Memory B cell (primary cell): Measurements from ENCODE around the gene FKBP1A.

Experiments
- ATAC-seq: fragments of 150-1000 bp; cut with Tn5 transposase; 2 replicates; pipeline ENCODE4 v1.10.0; 2021; ENCODE audit warnings: low read depth, mild to moderate bottlenecking, moderate library complexity
- DNase-seq, 2 donors: peaks; one replicate each; pipeline ENCODE4 v3.0.0; 2022; ENCODE audit warnings: low spot score in 2 of 2
- H3K27ac Mint-ChIP-seq: one replicate; pipeline ENCODE4 v1.8.0; 2022; ENCODE audit warnings: mild to moderate bottlenecking, moderate library complexity, mixed read lengths
- H3K27me3 Mint-ChIP-seq: one replicate; pipeline ENCODE4 v1.8.0; 2022; ENCODE audit warnings: mixed read lengths
- H3K36me3 Mint-ChIP-seq: one replicate; pipeline ENCODE4 v1.8.0; 2022; ENCODE audit warnings: mild to moderate bottlenecking, mixed read lengths
- H3K4me1 Mint-ChIP-seq: one replicate; pipeline ENCODE4 v1.8.0; 2022; ENCODE audit warnings: mixed read lengths
- H3K4me3 Mint-ChIP-seq: one replicate; pipeline ENCODE4 v1.8.0; 2022; ENCODE audit warnings: mild to moderate bottlenecking, moderate library complexity, mixed read lengths
- H3K9me3 Mint-ChIP-seq: one replicate; pipeline ENCODE4 v1.8.0; 2022; ENCODE audit warnings: mixed read lengths

The FKBP1A gene

DNA sequence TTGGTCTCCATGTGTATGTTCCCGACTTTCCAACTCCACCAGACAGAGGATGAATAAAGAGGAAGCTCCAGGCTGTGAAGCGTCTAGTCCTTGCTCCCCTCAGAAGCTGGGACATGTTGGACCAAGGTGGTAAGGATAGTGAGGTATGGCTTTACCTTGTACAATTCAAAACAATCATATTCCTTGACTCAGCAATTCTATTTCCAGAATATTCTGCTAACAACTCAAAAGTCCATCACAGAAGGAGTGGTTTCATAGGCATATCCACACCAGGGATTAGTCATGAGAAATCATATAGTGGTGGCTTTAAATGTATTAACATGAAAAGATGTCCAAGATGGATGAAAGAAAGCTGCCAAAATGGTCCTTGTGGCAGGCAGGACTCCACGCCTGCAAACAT, 19.8 kb downstream of the FKBP1A start:
- no peaks in the 10 kb centered on the region for H3K9me3 Mint-ChIP-seq
- peak overlapping the region; percentile 53 for H3K27ac Mint-ChIP-seq
- no peak for DNase-seq
- no peak overlapping the region for H3K4me3 Mint-ChIP-seq
- ATAC-seq: no peak
- no peaks in the 10 kb centered on the region for H3K27me3 Mint-ChIP-seq
- H3K4me1 Mint-ChIP-seq: peaks cover 23% of the 10 kb centered on the region
- H3K36me3 Mint-ChIP-seq: peaks cover 20% of the 10 kb centered on the region

DNA sequence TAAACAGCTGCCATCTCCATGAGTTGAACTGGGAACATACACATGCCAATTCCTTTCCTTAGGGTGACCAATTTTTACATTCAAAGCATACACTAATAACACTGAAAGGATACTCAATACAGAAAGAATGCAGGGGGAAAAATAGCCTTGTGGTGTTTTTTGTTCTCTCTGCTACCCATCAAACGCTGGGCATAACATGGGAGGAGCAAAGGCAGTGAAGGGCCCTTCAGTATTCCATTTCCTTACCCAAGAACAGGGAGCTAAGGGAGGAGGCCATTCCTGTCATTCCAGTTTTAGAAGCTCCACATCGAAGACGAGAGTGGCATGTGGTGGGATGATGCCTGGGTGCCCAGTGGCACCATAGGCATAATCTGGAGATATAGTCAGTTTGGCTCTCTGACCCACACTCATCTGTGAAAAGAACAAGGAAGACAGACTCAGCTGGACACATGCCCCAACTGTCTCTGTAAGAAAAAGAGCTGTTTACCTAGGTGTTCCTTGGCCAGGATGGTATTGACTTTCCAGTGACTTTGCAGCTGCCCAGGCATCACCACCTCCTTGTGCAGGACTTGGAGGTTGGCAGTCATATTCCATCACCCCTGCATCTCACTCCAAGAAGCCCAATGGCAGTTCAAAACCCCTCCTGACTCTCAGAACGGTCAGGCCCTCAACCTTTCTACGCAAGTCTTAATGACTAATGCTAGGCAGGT, 20.9 kb downstream of the FKBP1A start:
- H3K4me3 Mint-ChIP-seq: no peak overlapping the region
- H3K9me3 Mint-ChIP-seq: no peaks in the 10 kb centered on the region
- peaks cover 12% of the 10 kb centered on the region for H3K4me1 Mint-ChIP-seq
- DNase-seq (no peak), ATAC-seq (no peak)
- peaks cover 28% of the 10 kb centered on the region for H3K36me3 Mint-ChIP-seq
- no peaks in the 10 kb centered on the region for H3K27me3 Mint-ChIP-seq
- H3K27ac Mint-ChIP-seq: peak overlapping the region; percentile 24

DNA sequence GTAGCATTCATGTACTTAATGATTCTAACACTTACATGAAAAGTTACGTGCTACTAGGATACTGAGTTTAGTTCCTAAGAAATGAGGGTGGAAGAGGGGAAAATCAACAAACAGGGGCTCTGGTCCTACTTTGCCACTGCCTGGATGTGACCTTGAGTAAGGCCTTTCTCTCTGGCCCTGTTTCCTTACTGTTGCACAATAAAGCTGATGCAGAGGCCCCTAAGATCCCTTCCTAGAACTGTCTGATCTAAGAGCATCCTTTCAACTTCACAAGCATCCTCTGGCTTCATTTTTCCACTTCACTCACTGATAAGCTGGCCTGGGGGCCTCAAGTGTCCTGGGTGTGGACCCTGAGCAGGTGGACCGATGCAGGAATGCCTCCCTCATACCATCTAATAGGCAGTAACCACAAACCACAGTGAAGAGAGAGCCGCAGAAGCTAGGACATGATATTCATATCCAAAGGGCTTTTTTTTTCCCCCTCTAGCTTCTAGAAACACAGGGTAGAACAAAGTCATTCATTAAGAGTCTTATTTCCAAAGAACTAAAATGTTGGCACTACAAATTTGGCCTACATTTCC, 21.6 kb downstream of the FKBP1A start:
- H3K27ac Mint-ChIP-seq: peak overlapping the region; percentile 24

DNA sequence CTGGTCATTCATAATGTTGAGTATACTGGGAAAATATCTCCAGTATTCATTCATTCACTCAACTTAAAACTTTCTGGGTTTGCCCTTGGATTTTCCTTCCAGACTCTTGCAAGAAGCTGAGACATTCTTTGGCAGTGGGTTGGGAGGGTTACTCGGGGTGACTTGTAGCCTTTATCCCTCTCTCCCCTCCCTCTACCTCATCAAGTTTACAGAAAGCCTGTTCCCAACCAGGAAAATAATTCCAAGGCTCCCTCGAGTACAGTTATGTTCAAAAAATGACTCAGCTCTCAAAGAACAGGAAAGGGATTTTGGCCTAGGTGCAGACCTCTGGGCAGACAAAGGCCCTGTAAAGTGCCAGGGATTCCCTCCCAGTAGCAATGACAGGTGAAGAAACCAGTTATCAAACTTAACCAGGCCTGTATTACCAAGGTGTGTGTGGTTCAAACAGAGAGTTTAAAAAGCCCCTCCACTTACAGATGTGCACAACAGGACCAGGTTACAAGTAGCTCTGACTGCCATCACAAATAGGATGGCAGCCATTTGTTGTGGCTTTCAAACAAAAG, 22.2 kb downstream of the FKBP1A start:
- no peak for DNase-seq
- no peak overlapping the region for H3K27ac Mint-ChIP-seq
- no peak overlapping the region for H3K4me3 Mint-ChIP-seq

More for the DNA sequence above, 21.6 kb downstream of the FKBP1A start:
- DNase-seq: no peak
- ATAC-seq: no peak
- Mint-ChIP-seq H3K4me1 (peaks cover 7% of the 10 kb centered on the region), H3K36me3 (peaks cover 30% of the 10 kb centered on the region), H3K27me3 (no peaks in the 10 kb centered on the region), H3K4me3 (no peak overlapping the region), H3K9me3 (no peaks in the 10 kb centered on the region)

DNA sequence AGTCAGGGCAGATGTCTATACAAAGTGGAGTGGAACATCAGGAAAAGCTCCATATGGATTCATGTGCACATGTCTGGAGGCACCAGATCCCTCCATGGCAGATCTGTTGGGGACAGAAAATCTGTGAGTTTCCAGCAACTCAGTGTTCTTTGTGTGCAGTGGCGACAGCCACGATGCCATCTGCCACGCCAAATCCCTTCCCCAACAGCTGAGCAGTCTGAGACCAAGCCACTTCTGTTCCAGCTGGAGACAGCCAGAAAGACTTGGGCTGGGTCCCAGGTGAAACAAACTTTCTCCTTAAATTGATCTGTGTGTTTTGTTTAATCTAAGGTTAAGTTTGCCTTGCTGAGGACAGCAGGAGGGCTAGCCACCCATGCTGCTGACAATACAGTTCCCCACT, 22.9 kb downstream of the FKBP1A start:
- Mint-ChIP-seq H3K4me1 (no peaks in the 10 kb centered on the region), H3K9me3 (peaks cover 1% of the 10 kb centered on the region), H3K27ac (no peak overlapping the region), H3K36me3 (peaks cover 30% of the 10 kb centered on the region), H3K27me3 (no peaks in the 10 kb centered on the region), H3K4me3 (no peak overlapping the region)
- no peak for ATAC-seq
- no peak for DNase-seq

More for the DNA sequence above, 22.2 kb downstream of the FKBP1A start:
- Mint-ChIP-seq H3K4me1 (peaks cover under 1% of the 10 kb centered on the region), H3K9me3 (no peaks in the 10 kb centered on the region), H3K36me3 (peaks cover 28% of the 10 kb centered on the region), H3K27me3 (no peaks in the 10 kb centered on the region)
- no peak for ATAC-seq

DNA sequence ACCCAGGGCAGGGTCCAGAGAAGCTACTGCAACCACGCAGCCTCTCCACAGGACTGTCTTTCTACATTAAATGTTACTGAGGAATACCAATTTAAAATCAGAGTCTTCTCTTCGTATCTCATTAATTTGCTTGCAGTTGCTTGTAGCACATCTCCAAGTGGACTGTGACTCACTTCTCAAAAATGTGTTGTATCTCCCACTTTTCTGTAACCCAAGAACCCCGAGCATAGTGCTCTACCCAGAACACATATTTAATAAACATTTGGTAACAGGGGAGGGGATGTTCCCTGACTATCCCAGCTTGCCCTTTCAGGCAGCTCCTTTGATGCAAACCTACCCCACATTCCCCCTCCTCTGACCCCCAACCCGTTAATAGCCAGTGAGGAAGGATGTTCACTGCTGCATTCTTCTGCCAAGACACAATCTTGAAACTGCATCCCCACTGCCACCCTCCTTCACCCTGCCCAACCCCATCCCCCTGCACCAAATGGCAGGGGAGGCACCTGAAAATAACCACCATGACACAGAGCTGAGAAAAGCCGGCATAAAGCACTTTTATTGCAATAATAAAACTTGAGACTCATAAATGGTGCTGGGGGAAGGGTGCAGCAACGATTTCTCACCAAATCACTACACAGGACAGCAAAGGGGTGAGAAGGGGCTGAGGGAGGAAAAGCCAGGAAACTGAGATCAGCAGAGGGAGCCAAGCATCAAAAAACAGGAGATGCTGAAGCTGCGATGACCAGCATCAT, 24.2 kb downstream of the FKBP1A start:
- peak overlapping the region; percentile 67 for H3K27ac Mint-ChIP-seq
- peaks cover 31% of the 10 kb centered on the region for H3K36me3 Mint-ChIP-seq
- H3K27me3 Mint-ChIP-seq: no peaks in the 10 kb centered on the region
- peaks cover 1% of the 10 kb centered on the region for H3K9me3 Mint-ChIP-seq
- no peak for DNase-seq
- H3K4me3 Mint-ChIP-seq: no peak overlapping the region
- peaks cover 8% of the 10 kb centered on the region for H3K4me1 Mint-ChIP-seq
- ATAC-seq: no peak

DNA sequence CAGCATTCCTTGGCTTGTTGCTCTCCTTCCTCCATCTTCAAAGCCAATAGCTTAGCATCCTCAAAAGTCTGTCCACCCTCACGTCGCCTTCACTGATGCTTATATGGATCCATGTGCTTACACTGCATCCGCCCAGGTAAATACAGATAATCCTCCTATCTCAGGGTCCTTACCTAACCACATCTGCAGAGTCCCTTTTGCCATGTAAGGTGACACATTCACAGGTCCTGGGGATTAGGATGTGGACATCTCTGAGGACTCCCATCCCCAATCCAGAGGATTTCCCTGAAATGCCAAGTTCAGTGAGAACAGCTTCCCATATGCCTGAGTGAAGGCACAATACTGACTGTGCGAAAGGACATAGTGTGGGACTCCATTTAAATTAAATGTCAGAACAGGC, 25.4 kb downstream of the FKBP1A start:
- H3K27me3 Mint-ChIP-seq: no peaks in the 10 kb centered on the region
- H3K4me3 Mint-ChIP-seq: no peak overlapping the region
- DNase-seq (no peak), ATAC-seq (no peak)
- H3K36me3 Mint-ChIP-seq: peaks cover 30% of the 10 kb centered on the region
- H3K4me1 Mint-ChIP-seq: peaks cover 10% of the 10 kb centered on the region
- H3K9me3 Mint-ChIP-seq: peaks cover 1% of the 10 kb centered on the region
- H3K27ac Mint-ChIP-seq: peak overlapping the region; percentile 67

DNA sequence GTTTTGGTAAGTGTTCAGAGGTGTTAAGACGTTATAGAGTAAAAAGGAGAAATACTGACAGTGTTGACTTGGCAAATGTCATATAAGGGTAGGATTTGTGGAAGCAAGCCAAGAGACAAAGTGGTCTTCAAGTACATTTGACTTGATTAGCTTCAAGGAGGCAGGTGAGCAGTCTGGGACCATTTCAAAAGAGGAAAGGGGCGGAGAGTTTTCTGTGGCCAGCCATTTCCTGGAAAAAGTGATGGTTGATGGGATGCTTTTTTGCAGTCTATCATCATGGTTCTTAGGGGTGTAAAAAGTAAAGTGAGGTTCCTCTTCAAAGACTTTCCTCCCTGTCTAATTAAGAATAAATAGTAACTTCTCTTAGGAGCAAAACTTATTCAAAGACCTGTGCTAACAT, 28.7 kb downstream of the FKBP1A start:
- Mint-ChIP-seq H3K27ac (no peak overlapping the region), H3K4me1 (peaks cover 10% of the 10 kb centered on the region), H3K4me3 (no peak overlapping the region), H3K9me3 (peaks cover 1% of the 10 kb centered on the region), H3K27me3 (no peaks in the 10 kb centered on the region), H3K36me3 (peaks cover 43% of the 10 kb centered on the region)
- no peak for ATAC-seq
- no peak for DNase-seq

DNA sequence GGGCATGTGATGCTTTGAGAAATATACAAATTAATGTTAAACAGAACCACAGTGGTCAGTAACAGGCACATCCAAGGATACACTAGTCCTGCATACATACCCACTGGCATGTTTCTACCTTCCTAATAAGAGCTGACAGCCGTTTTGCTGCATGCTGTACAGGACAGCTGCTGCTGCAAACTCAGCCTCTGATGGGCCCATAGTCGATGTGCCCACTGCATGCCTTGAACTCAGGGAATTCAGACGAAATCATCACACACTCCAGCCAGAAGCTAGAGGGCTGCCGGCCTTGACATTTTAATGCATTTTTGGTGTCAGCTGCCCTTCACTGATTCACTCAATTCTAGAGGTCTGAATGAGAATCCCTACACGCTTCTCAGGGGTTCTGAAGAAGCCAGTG, 29.3 kb downstream of the FKBP1A start:
- ATAC-seq: no peak
- Mint-ChIP-seq H3K27me3 (no peaks in the 10 kb centered on the region), H3K9me3 (peaks cover 1% of the 10 kb centered on the region)

DNA sequence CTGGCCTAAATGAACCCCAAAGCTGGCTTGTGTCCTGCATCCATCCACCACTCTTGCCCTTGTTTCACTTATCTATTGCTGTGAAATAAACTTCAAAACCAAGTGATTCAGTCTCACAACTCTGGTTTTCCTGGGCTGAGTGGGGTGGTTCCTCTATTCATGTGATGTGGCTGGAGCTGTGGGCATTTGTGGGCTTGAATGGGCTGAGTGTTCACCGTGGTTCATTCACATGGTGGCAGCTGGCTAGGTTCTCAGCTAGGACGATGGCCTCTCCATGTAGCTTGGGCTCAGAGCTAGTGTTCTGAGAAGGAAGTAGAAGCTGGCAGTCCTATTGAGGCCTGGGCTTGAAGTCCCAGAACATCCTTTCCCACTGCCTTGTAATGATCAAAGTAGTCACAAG, 30.4 kb downstream of the FKBP1A start:
- Mint-ChIP-seq H3K4me3 (no peak overlapping the region), H3K9me3 (peaks cover 1% of the 10 kb centered on the region), H3K27ac (no peak overlapping the region), H3K36me3 (peaks cover 32% of the 10 kb centered on the region), H3K27me3 (no peaks in the 10 kb centered on the region), H3K4me1 (peaks cover 10% of the 10 kb centered on the region)
- DNase-seq: no peak
- ATAC-seq: no peak

More for the DNA sequence above, 29.3 kb downstream of the FKBP1A start:
- H3K36me3 Mint-ChIP-seq: peaks cover 39% of the 10 kb centered on the region
- no peak overlapping the region for H3K4me3 Mint-ChIP-seq
- peaks cover 10% of the 10 kb centered on the region for H3K4me1 Mint-ChIP-seq
- DNase-seq: no peak
- no peak overlapping the region for H3K27ac Mint-ChIP-seq

DNA sequence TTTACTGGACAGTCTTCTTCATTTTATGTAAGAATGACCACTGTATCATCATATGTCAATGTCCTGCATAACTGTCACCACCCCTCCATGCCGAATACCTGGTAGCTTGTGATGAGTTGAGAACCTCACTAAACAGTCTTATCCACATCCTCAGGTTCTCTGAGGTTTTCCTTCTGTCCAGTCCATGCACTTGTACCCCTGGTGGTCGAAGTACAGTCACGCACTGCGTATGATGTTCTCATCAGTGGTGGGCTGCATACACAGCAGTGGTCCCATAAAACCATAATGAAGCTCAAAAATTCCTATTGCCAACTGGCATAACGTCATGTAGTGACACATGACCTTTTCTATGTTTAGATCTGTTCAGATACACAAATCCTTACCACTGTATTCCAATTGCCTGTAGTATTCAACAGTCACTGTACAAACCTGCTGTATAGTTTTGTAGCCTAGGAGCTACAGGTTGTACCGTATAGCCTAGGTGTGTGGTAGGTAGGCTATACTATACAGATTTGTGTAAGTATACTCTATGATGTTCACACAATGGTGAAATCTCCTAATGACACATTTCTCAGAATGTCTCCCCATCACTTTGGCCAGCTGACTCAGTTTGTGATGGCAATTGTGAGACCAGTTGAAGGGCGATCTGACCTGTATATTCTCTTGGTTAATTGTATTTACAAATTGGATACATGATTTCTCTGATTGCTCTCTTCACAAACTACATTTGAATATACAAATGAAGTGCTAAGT, 32.6 kb downstream of the FKBP1A start:
- H3K27me3 Mint-ChIP-seq: no peaks in the 10 kb centered on the region
- H3K9me3 Mint-ChIP-seq: no peaks in the 10 kb centered on the region
- DNase-seq: no peak
- peaks cover 10% of the 10 kb centered on the region for H3K4me1 Mint-ChIP-seq
- H3K27ac Mint-ChIP-seq: peak overlapping the region; percentile 50
- peaks cover 33% of the 10 kb centered on the region for H3K36me3 Mint-ChIP-seq
- no peak overlapping the region for H3K4me3 Mint-ChIP-seq
- no peak for ATAC-seq

DNA sequence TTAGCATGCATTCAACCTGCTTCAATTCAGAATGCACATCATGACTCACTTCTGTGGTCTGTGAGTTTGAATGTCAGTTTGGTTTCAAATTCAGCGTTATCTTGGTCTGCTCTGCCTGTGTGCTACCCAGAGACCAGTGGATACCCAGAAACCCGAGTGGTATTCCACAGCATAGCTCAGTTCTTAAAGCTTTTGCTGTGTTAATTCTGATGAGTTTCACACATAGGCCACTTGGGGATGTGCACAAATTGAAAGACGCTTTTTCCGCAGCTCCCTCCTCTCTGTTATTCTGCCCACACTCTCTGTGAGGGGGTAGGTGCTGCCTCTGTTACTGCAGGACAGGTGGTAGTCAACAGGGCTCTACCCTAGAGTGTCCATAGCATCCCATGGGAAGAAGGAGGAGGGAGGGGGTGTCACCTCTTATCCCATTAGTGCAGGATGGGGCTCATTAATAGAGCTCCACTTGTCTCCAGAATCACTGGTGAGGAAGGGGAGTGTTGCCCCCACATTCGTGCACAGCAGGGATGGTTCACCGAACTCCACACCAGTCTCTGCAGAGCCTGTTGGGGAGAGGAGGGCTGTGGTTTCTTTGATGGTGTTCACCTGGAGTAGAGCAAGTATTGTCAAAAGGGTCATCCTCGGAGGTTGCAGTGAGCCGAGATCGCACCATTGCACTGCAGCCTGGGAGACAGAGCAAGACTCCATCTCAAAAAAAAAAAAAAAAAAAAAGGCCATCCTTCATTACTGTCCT, 34.8 kb downstream of the FKBP1A start:
- ATAC-seq (no peak), DNase-seq (no peak)
- Mint-ChIP-seq H3K4me1 (peaks cover under 1% of the 10 kb centered on the region), H3K9me3 (no peaks in the 10 kb centered on the region), H3K27ac (no peak overlapping the region), H3K27me3 (no peaks in the 10 kb centered on the region), H3K36me3 (peaks cover 44% of the 10 kb centered on the region), H3K4me3 (no peak overlapping the region)

DNA sequence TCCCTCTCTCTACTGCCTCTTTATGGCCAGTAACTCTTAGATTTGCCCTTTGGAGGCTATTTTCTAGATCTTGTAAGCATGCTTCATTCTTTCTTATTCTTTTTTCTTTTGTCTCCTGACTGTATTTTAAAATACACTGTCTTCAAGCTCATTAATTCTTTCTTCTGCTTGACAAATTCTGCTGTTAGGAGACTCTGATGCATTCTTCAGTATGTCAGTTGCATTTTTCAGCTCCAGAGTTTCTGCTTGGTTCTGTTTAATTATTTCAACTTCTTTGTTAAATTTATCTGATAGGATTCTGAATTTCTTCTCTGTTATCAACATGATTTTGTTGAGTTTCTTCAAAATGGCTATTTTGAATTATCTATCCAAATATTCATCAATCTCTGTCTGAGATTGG, 38.9 kb downstream of the FKBP1A start:
- DNase-seq (no peak), ATAC-seq (no peak)
- Mint-ChIP-seq H3K36me3 (peaks cover 53% of the 10 kb centered on the region), H3K9me3 (peaks cover 3% of the 10 kb centered on the region), H3K27ac (no peak overlapping the region), H3K27me3 (no peaks in the 10 kb centered on the region), H3K4me1 (peaks cover 5% of the 10 kb centered on the region), H3K4me3 (no peak overlapping the region)
